ENCODE measurements around the gene HSPA4. TPM values are rescaled to one million over a fixed set of nuclear protein-coding genes. Genes with fewer than 3 reads are reported as not detected.
"Not testable (repeated sequence)": the region's sequence is repeated elsewhere in the genome, so short reads cannot be mapped to it uniquely, and the experiment has no call there.

HSPA4 gene
- 100 to 1,000 TPM in 1 of 12 donors, 10 to 100 TPM in 10, not detected in 1; 55.1 to 102 (median 89.8) TPM for polyA plus RNA-seq (ENCODE audit: insufficient read length in 12 of 12)
- long read RNA-seq, donor 1, full-length matches to known transcripts: 5 of 20 reads
- long read RNA-seq, donor 1, partial matches to known transcripts: 15 of 20 reads
- long read RNA-seq, donor 1, other reads (novel, unspliced or antisense): 0 of 20 reads
- long read RNA-seq, donor 2, full-length matches to known transcripts: 11 of 11 reads
- long read RNA-seq, donor 2, partial matches to known transcripts: 0 of 11 reads
- long read RNA-seq, donor 2, other reads (novel, unspliced or antisense): 0 of 11 reads
- long read RNA-seq, donor 3, full-length matches to known transcripts: 8 of 62 reads
- long read RNA-seq, donor 3, partial matches to known transcripts: 54 of 62 reads
- long read RNA-seq, donor 3, other reads (novel, unspliced or antisense): 0 of 62 reads
- long read RNA-seq, donor 4, full-length matches to known transcripts: 1 of 1 reads
- long read RNA-seq, donor 4, partial matches to known transcripts: 0 of 1 reads
- long read RNA-seq, donor 4, other reads (novel, unspliced or antisense): 0 of 1 reads
- long read RNA-seq, donor 5, full-length matches to known transcripts: 15 of 33 reads
- long read RNA-seq, donor 5, partial matches to known transcripts: 18 of 33 reads
- long read RNA-seq, donor 5, other reads (novel, unspliced or antisense): 0 of 33 reads
- long read RNA-seq, donor 6, full-length matches to known transcripts: 4 of 4 reads
- long read RNA-seq, donor 6, partial matches to known transcripts: 0 of 4 reads
- long read RNA-seq, donor 6, other reads (novel, unspliced or antisense): 0 of 4 reads
- long read RNA-seq, donor 7, full-length matches to known transcripts: 5 of 5 reads
- long read RNA-seq, donor 7, partial matches to known transcripts: 0 of 5 reads
- long read RNA-seq, donor 7, other reads (novel, unspliced or antisense): 0 of 5 reads
- long read RNA-seq, donor 8, full-length matches to known transcripts: 4 of 4 reads
- long read RNA-seq, donor 8, partial matches to known transcripts: 0 of 4 reads
- long read RNA-seq, donor 8, other reads (novel, unspliced or antisense): 0 of 4 reads
- long read RNA-seq, donor 9, full-length matches to known transcripts: 8 of 8 reads
- long read RNA-seq, donor 9, partial matches to known transcripts: 0 of 8 reads
- long read RNA-seq, donor 9, other reads (novel, unspliced or antisense): 0 of 8 reads
- long read RNA-seq, donor 10, full-length matches to known transcripts: 10 of 58 reads
- long read RNA-seq, donor 10, partial matches to known transcripts: 48 of 58 reads
- long read RNA-seq, donor 10, other reads (novel, unspliced or antisense): 0 of 58 reads
- long read RNA-seq, donor 11, full-length matches to known transcripts: 9 of 20 reads
- long read RNA-seq, donor 11, partial matches to known transcripts: 11 of 20 reads
- long read RNA-seq, donor 11, other reads (novel, unspliced or antisense): 0 of 20 reads

DNA sequence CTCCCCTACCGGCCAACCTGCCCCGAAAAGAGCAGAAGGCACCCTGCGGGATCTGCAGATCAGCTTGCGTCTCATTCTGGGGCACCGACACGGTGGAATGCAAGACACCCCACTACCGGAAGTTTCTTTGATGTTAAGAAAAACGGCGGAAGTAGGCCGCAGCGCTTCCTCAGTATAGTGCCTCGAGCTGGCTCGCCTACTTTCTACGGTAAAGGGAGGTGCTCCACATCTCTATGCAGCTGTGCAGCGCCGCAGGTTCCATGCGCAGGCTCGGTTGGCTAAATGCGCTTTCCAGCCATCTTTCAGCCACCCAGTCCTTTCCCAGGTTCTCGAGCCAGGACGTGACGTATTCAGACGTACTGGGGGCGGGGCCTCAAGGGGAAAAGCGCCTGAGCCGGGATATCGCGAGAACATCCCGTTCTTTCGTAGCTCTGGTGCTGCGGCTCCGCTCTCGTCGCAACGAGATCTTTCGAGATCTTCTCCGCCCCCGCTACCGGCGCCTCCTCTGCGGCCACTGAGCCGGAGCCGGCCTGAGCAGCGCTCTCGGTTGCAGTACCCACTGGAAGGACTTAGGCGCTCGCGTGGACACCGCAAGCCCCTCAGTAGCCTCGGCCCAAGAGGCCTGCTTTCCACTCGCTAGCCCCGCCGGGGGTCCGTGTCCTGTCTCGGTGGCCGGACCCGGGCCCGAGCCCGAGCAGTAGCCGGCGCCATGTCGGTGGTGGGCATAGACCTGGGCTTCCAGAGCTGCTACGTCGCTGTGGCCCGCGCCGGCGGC lies at the start of gene HSPA4:
Gene HSPA4 (plus strand): TSS at position 472 of the 775 bp plus-strand sequence. CDS start 238 bp downstream, at position 710.
- DNase-seq: peak; percentile 100

DNA sequence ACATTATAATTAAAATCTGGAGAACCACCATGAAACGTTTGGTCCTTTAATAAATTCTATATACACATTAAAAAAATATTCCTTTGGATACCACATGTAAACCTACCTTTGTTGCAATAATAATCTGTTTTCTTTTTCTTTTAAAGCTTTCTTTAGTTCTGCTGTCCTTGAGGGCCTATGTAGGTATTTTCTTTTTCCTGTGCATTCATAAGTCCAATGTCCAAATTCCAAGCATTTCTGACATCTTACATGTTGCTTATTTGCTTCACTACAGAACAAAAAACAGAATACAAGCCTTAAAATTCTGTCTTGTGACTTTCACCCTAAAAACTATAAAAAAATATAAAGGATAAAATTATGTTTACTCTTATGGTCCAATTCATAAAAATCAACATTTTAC lies 45.2 kb upstream of the HSPA4 start:
- no peak for DNase-seq

DNA sequence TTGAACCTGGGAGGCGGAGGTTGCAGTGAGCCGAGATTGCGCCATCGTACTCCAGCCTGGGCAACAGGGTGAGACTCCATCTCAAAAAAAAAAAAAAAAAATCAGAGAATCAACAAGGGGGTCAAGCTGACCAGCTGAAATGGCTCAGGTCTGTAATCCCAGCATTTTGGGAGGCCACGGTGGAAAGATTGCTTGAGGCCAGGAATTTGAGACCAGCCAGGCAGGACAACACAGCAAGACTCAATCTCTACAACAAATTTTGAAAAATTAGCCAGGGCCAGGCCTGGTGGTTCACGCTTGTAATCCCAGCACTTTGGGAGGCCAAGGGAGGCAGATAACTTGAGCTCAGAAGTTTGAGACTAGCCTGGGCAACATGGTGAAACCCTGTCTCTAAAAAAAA lies 43.4 kb upstream of the HSPA4 start:
- not testable (repeated sequence) for DNase-seq

DNA sequence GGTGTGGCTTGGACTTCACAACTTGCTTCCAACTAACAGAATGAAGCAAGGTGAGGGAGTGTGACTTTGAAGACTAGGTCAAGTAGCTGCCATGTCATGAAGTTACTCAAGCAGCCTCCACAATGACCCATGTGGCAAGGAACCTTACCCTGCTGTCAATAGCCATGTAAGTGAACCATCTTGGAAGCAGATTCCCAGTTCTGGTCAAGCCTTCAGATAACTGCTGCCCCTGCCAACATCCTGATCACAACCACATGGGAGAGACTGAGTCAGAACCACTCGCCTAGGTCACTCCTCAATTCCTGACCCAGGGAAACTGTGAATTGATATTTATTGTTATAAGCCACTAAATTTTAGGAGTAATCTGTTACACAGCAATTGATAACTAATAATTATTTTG lies 36.3 kb upstream of the HSPA4 start:
- DNase-seq: no peak

DNA sequence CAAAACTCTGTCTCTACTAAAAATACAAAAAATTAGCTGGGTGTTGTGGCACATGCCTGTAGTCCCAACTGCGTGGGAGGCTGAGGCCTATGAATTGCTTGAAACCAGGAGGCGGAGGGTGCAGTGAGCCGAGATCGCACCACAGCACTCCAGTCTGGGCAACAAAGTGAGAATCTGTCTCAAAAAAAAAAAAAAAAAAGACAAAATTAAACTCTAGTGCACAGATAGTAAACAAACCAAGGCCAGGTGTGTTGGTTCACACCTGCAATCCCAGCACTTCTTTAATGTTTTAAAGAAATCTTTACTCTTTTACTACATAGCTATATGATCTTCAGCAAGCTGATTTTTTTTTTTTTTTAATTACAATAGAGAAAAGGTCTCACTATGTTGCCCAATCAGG lies 33.8 kb upstream of the HSPA4 start:
- no peak for DNase-seq

DNA sequence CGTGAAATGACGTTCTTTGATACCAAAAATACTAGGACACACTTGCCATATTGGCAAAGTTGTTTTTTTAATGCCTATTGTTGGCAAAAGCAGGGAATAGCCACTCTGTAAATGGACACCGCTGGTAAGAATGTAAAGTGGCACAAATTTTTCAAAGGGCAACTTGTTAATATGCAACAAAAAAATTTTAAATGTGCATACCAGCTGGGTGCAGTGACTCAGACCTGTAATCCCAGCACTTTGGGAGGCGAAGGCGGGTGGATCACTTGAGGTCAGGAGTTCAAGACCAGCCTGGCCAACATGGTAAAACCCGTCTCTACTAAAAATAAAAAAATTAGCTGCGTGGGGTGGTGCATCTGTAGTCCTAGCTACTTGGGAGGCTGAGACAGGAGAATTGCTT lies 32.3 kb upstream of the HSPA4 start:
- not testable (repeated sequence) for DNase-seq

DNA sequence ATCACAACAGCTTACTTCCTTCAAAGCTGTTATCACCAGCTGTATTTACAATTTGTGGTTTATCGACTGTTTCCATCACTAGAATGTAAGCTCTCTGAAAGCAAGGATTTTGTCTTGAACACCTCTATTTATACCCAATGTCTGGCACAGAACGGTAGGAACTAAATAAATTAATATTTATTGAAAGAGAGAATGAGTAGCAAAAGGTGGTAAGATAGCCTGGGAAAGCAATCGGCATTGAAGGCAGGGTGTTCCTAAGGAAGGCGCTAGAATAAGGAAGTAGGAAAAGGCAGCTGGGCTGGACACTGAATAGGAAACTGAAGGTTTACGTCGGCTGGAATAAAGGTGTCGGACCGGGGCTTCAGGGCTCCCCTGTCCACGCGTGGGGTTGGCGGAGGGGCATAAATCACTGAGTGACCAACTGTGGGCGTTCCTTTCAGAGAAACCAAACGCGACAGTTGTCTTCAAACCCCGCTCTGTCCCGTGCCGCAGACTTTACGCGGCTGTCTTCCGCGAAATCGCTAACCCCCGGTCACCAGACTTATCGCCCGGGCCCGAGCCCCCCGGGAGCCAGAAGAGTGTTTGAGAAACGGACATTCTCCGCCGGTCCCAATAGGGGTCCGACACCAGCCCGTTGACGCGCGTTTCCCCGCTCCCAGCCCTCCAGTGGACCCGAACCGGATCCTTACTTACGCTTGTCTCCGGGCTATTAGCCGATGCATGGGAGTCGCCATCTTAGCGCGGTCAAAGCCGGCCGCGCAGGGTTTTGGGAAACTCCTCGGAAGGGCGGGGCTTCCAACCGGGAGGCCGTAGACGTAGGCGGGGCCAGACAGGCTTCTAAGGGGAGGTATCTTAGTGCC lies 25.8 kb upstream of the HSPA4 start, which contains the start of gene ZCCHC10:
Gene ZCCHC10 (minus strand): TSS at position 746 of the 860 bp plus-strand sequence. CDS start 12 bp downstream, at position 734.
- DNase-seq: peak; percentile 97

DNA sequence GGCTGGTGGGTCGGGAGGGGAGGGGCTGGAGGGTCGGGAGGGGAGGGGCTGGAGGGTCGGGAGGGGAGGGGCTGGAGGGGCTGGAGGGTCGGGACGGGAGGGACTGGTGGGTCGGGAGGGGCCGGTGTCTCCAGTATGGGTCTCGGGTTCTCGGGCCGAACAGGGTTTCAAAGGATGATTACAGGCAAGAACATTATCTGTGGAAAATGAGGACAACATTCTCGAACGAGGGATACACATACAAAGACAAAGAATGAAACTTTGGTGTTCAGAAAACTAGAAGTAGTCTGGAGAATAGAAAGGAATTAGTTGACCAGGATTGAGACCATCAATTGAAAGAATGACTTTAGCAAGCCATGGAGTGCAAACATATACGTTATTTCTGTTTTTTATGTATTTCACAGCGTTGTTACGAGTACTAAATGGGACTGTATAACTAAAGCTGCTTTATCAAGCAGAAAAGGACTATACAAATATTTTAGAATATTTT lies 25.1 kb upstream of the HSPA4 start:
- no peak for DNase-seq

DNA sequence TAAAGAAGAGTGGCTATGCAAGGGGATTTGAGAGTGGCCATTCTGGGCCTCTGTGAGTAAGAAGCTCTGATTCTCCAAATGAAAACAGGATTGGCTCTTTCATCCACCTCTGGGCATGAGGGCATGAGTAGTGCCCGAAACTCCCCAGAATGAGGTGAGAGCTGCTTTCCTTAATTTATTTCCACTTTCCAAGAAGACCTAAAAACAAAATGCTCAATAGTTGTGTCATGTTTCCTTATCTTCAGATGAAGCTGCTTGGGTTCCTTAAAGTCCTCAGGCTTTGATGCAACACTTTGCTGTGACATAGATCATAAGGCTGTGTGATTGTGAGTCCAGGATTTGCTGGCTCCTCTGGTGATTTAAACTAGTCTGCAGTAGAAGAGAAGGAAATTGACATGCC lies 22.4 kb upstream of the HSPA4 start:
- no peak for DNase-seq

DNA sequence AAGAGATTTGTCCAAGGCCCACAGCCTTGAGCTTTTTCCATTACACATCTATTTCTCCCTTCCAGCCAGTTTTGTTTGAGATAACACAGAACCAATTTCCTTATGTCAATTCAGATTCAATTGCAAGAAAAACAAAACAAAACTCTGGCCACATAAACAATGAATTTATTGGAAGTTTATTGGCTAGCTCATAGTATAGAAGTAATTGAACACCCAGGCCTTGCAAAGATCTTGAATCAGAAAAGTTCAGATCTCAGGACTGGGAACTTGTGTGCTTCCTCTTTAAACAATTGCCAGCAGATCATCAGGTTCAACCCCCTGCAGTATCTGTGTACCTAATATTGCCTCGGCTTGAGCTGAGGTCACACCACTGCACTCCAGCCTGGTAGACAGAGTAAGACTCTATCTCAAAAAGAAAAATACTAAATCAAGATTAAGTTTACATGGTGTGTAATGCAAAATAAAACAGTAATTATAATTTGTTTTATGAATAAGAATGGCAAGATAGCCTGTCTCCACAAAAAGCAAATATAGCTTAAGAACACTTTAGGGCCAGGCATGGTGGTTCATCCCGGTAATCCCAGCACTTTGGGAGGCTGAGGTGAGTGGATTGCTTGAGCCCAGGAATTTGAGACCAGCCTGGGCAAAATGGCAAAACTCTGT lies 21.3 kb upstream of the HSPA4 start:
- no peak for DNase-seq

DNA sequence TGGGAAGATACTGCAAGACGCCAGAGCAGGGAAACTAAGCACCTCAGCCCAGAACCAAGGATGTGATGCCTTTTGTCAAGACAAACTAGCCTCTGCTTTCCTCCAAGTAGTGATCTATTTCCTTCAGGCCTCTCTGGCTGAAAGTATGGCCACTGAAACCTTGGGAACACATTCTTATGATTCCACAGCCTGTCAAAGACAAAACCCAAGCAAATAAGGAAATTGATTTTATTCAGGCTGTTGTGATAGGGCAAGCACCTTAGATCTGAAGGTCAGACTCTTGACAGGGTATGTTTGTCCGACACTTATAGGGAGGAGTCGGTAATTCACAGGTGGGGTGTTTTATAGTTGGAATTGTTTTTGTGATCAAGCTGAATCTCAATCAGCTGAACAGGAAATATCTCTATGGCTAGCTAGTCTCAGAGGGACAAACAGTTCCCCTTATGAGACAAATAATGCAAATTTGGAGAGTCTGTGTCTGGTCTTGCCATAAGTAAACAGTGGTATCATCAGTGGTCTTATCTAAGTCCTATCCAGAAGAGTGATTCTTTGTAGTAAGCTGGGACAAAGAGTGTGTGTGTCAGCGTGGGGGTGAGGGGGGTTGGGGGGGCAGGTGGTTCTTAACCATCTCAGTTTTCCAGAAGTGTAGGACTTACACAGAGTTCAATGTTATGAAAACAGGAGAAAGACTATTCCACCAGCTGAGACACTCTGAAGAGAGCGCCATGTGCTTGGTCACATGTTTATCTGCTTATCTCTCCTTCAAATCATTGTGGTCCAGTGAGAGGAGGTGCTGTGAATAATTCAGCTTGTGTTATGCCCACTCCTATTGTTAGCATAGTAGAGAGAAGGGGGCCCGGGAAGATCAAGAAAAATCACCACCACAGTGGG lies 18.7 kb upstream of the HSPA4 start:
- no peak for DNase-seq

DNA sequence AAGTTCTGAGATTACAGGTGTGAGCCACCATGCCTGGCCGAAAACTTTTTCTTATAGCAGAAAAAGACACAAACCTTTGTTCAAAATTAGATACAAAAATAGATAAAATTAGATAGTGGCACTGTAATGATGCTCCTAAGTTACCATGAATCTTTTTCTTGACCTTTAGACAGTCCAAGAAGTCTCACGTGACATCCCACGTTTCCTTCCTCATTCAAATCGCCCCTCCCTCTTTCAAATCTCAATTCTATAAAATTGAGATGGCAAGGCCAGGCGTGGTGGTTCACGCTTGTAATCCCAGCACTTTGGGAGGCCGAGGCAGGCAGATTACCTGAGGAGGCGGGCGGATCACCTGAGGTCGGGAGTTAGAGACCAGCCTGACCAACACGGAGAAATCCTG lies 17.7 kb upstream of the HSPA4 start:
- no peak for DNase-seq

DNA sequence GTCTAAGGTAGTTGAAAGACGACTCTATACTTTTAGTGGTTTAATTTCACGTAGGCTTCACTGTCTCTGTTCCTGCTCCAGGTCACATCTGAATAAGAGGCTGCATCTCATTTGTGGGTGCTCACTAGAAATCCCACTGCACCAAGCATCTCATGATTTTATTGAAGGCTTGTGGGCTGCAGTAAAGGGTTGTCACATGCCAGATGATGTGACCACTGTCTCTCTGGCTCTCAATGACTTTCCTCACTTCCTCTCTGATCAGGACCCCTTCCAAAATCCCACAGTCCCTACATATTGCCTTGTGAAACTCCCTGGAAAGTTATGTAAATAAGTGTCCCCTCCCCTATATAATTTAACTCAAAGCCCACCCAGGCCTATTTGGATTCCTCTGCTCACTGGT lies 16.6 kb upstream of the HSPA4 start:
- no peak for DNase-seq

DNA sequence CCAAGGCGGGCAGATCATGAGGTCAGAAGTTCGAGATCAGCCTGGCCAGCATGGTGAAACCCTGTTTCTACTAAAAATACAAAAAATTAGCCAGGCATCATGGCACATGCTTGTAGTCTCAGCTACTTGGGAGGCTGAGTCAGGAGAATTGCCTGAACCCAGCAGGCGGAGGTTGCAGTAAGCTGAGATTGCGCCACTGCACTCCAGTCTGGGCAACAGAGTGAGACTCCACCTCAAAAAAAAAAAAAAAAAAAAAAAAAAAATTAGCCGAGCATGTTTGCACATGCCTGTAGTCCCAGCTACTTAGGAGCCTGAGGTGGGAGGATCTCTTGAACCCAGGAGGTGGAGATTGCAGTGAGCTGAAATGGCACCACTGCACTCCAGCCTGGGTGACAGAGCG lies 15.1 kb upstream of the HSPA4 start:
- DNase-seq: not testable (repeated sequence)

DNA sequence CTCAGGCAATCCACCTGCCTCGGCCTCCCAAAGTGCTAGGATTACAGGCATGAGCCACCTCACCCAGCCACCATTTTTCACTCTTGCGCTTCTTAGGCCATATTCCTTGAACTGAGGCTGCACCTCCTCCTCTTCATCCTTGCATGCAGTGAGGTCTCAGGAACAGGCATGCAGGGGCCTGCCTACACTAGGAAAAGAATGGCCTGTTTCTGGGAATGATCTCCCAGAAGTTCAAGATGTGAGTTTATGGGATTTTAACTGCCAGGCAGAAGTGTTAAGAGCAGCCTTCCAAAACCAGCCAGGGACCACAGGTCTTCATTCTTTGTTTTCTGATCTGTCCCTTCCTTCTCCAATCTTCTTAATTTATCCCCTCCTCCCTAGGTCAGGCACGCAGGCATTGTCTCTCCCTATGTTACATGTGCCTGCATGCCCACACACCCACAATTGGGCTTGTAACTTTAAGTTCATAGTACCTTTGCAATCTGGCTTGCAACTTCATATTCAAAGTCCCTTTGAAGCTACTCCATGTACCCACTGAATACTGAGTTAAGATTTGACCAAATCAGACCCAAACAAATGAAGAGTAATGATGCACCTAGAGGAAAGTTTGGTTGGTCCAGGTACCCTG lies 10.5 kb upstream of the HSPA4 start:
- DNase-seq: no peak

DNA sequence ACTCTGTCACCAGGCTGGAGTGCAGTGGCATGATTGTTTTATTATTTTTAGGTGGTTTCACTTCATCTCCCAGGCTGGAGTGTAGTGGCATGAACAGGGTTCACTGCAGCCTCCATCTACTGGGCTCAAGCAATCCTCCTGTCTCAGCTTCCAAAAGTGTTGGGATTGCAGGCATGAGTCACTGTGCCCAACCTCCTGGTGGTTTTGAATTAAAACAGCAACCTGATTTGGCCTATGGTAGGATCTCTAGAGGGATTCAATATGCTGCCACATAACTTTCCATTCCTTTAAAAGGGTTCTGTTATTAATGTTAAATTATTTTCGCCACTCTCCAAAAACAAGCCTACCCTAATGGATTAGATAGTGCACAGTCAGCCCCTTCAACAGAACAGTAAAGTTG lies 9.9 kb upstream of the HSPA4 start:
- no peak for DNase-seq

DNA sequence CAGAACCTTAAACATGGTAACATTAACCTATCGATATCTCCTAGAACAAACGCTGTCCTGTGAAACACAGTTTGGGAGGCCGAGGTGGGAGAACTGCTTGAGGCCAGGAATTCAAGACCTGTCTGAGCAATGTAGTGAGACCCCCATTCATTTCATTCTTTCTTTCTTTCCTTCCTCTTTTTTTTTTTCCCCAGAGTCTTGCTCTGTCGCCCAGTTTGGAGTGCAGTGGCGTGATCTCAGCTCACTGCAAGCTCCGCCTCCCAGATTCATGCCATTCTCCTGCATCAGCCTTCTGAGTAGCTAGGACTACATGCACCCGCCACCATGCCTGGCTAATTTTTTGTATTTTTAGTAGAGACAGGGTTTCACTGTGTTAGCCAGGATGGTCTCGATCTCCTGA lies 5.3 kb upstream of the HSPA4 start:
- DNase-seq: not testable (repeated sequence)

Measured in muscle of arm (tissue), 14 donors.